Measurements from ENCODE around the gene GABRB1. TPM values are rescaled to one million over a fixed set of nuclear protein-coding genes. Genes with fewer than 3 reads are reported as not detected.
"Not testable (repeated sequence)": the region's sequence is repeated elsewhere in the genome, so short reads cannot be mapped to it uniquely, and the experiment has no call there.

Gene GABRB1
- polyA plus RNA-seq, 4 donors = 0.35 to 0.92 (median 0.57) TPM

DNA sequence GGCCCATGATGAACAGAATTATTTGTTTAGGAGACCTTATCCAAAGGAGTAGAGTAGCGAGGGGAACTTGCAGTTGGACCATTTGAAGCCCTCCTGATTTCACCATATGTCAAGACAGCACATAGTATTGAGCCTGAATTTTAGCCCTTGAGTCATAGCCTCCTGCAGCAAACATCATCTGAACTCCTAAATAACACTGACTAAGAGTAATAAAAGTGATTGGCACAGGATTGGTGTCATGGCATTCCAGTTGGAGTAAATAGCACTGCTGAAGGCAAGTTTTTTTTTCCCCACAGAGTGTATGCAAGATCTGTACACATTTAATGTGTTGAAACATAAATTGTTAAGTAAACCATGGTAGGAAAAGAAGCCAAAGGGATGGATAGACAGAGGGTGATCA is 343.1 kb downstream of the GABRB1 start:
- DNase-seq (ENCODE audit: low read depth in 4 of 4, low spot score in 2 of 4) = no peak

DNA sequence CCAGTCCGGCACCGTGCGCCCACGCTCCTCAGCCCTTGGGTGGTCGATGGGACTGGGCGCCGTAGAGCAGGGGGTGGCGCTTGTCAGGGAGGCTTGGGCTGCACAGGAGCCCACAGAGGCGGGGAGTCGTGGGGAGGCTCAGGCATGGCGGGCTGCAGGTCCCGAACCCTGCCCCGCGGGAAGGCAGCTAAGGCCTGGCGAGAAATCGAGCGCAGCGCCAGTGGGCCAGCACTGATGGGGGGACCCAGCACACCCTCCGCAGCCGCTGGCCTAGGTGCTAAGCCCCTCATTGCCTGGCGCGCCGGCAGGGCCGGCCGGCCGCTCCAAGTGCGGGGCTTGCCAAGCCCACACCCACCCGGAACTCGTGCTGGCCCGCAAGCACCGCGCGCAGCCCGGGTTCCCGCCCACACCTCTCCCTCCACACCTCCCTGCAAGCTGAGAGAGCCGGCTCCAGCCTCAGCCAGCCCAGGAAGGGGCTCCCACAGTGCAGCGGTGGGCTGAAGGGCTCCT is 346.7 kb downstream of the GABRB1 start:
- DNase-seq (ENCODE audit: low read depth in 4 of 4, low spot score in 2 of 4) = not testable (repeated sequence)

- no peak for DNase-seq (ENCODE audit: low read depth in 4 of 4, low spot score in 2 of 4)
Observed at GRCh38 chr4:47381172-47381571, 349.8 kb downstream of the GABRB1 start.

DNA sequence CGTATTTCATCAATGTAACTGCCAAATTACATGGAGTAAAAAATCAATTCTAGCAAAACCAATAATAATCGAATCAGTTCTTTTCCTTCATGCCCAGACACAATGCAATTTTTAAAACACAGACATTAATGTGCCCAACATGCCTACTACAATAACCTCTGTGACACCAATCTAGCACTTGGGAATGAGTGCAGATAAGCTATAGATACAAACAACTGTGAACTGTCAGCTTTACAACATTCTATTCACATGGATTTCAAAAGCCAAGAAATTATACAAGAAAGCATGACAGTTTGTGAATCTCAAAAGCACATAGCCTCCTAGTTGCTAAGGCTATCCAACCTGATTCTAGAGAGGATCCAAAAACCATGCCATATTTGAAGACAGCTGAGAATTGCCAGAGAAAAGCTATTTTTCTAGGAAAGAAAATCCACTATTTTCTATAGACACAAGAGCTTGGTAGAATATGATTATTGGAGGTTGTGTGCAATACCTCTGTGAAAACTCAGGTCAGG is 351.5 kb downstream of the GABRB1 start:
- no peak for DNase-seq (ENCODE audit: low read depth in 4 of 4, low spot score in 2 of 4)

- peak in 3 of 4 donors; percentile 5 to 12 (median 7) for DNase-seq (ENCODE audit: low read depth in 4 of 4, low spot score in 2 of 4)
Observed at GRCh38 chr4:47383829-47384427, 352.6 kb downstream of the GABRB1 start.

DNA sequence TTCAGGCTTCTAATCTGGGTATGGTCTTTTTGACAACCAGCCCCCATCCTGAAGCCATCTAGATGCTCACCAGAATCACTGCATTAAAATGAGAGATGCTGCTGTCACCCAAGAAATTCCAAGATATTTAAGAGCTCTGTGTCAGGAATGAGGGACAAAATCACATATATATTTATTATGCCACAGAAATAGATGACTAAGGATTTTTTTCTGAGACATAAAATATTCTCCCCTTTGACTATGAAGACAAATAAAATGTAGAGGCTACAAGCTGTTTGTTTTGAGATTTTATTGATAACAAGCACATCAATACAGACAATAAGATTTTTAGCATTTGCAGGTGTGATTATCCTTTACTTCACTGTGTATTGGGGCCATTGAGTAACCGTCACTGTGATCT is 354.8 kb downstream of the GABRB1 start:
- no peak for DNase-seq (ENCODE audit: low read depth in 4 of 4, low spot score in 2 of 4)

- no peak for DNase-seq (ENCODE audit: low read depth in 4 of 4, low spot score in 2 of 4)
Observed at GRCh38 chr4:47386561-47387235, 355.3 kb downstream of the GABRB1 start.

GRCh38 chr4:47390428-47391125 is 359.2 kb downstream of the GABRB1 start:
- no peak for DNase-seq (ENCODE audit: low read depth in 4 of 4, low spot score in 2 of 4)

GRCh38 chr4:47391256-47391655 is 359.9 kb downstream of the GABRB1 start:
- no peak for DNase-seq (ENCODE audit: low read depth in 4 of 4, low spot score in 2 of 4)

DNA sequence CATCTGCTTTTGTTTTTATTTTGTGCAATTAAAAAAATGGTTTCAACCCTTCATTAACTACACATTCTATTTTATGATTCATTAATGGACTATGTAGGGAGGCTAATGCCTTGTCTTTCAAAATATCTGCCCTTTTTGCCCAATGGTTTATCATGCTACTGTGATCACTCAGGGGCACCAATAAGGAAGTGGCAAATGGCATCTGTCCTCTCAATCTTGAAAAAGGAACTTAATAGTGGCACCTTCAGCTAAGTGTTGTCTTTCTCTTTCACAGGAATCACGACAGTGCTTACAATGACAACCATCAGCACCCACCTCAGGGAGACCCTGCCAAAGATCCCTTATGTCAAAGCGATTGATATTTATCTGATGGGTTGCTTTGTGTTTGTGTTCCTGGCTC is 375.0 kb downstream of the GABRB1 start:
- no peak for DNase-seq (ENCODE audit: low read depth in 4 of 4, low spot score in 2 of 4)

- no peak for DNase-seq (ENCODE audit: low read depth in 4 of 4, low spot score in 2 of 4)
Observed at GRCh38 chr4:47410271-47410670, 378.9 kb downstream of the GABRB1 start.

GRCh38 chr4:47413521-47413920 is 382.2 kb downstream of the GABRB1 start:
- DNase-seq (ENCODE audit: low read depth in 4 of 4, low spot score in 2 of 4) = peak in 3 of 4 donors; percentile 23 to 58 (median 36)

DNA sequence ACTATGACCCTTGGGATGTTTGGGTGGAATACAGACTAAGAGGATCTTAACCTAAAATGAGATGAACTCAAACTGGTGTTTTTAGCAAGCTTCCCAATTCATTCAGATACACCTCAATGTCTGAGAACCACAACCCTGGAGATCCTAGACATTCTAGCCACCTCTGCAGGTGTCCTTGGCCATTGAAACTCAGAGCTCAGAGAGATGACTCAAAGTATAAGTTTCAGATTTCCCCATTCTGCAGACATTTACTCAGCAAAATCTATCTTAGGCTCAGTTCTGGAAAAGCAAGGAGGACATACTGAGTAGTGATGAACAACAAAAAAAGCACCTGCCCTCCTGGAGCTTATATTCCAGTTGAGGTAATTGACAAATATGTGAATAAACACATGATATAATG is 384.4 kb downstream of the GABRB1 start:
- DNase-seq (ENCODE audit: low read depth in 4 of 4, low spot score in 2 of 4) = no peak

GRCh38 chr4:47418147-47418546 is 386.8 kb downstream of the GABRB1 start:
- no peak for DNase-seq (ENCODE audit: low read depth in 4 of 4, low spot score in 2 of 4)

- no peak for DNase-seq (ENCODE audit: low read depth in 4 of 4, low spot score in 2 of 4)
Observed at GRCh38 chr4:47419296-47419695, 387.9 kb downstream of the GABRB1 start.

- DNase-seq (ENCODE audit: low read depth in 4 of 4, low spot score in 2 of 4) = no peak
Observed at GRCh38 chr4:47425628-47426027, 394.3 kb downstream of the GABRB1 start.

- DNase-seq (ENCODE audit: low read depth in 4 of 4, low spot score in 2 of 4) = no peak
Observed at GRCh38 chr4:47427935-47428334, 396.6 kb downstream of the GABRB1 start.

GRCh38 chr4:47432749-47433148 is 401.4 kb downstream of the GABRB1 start:
- no peak for DNase-seq (ENCODE audit: low read depth in 4 of 4, low spot score in 2 of 4)

DNA sequence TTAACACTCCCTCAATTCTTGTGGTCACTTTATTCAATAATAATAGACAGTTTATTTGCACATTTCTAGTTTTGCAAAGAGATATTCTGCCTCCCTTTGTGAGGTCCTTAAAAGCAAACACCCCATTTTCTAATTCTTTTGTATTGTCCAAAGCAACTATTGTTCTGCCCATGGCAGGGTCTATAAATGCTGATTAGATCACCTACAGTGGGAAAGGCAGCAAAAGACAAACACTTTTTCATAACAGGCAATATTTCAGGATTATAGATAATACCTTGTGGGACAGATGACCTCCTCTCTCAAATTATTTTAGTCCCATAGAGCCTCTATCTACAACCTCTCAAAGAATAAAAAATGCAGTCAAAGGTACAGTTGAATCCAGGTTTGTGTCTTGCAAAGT is 403.6 kb downstream of the GABRB1 start:
- no peak for DNase-seq (ENCODE audit: low read depth in 4 of 4, low spot score in 2 of 4)

GRCh38 chr4:47442980-47443379 is 411.6 kb downstream of the GABRB1 start:
- DNase-seq (ENCODE audit: low read depth in 4 of 4, low spot score in 2 of 4) = no peak

DNA sequence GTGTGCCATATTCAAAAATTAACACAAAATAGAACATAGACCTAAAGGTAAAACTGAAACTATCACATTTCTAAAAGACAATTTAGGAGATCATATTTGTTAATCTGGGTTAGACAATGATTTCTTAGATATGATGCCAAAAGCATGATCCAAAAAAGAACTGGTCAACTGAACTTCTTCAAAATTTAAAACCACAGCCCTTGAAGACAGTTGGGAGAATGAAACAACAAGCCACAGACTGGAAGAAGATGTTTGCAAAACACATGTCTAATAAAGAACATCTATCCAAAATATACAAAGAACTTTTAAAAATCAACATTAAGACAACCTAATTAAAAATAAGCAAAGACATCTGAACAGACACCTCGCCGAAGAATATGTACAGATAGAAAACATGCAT is 412.7 kb downstream of the GABRB1 start:
- no peak for DNase-seq (ENCODE audit: low read depth in 4 of 4, low spot score in 2 of 4)

Data from left renal cortex interstitium (tissue), 4 donors.